ENCODE measurements around the gene TMEM255B.

Gene TMEM255B

GRCh38 chr13:113791761-113792160, 32.7 kb downstream of the TMEM255B start:
- no peak for ATAC-seq
- no peak for TF ChIP-seq GLIS3 (CRISPR knock-in tag; IDR thresholded peaks at IDR 0.05)
- no peak for TF ChIP-seq ZNF70 (CRISPR knock-in tag; IDR thresholded peaks at IDR 0.05)
- TF ChIP-seq ZNF565 (CRISPR knock-in tag; conservative IDR thresholded peaks at IDR 0.05; ENCODE audit: low read depth) = no peak
- no peak for TF ChIP-seq ZFP30 (CRISPR knock-in tag; IDR thresholded peaks at IDR 0.05)
- TF ChIP-seq SNAI2 (CRISPR knock-in tag; IDR thresholded peaks at IDR 0.05) = no peak
- TF ChIP-seq ESRRG (CRISPR knock-in tag; IDR thresholded peaks at IDR 0.05) = no peak
- no peak for TF ChIP-seq CREB5 (CRISPR knock-in tag; IDR thresholded peaks at IDR 0.05; ENCODE audit: low read depth)
- TF ChIP-seq ZC3H10 (CRISPR knock-in tag; IDR thresholded peaks at IDR 0.05) = no peak
- no peak for TF ChIP-seq ZNF8 (CRISPR knock-in tag; IDR thresholded peaks at IDR 0.05)

GRCh38 chr13:113792236-113792770, 33.3 kb downstream of the TMEM255B start:
- no peak for ATAC-seq
- TF ChIP-seq ZNF70 (CRISPR knock-in tag; IDR thresholded peaks at IDR 0.05) = no peak
- TF ChIP-seq TCF4 (CRISPR knock-in tag; IDR thresholded peaks at IDR 0.05; ENCODE audit: borderline replicate concordance) = no peak
- no peak for TF ChIP-seq TSHZ2 (CRISPR knock-in tag; IDR thresholded peaks at IDR 0.05)
- TF ChIP-seq RARB (CRISPR knock-in tag; IDR thresholded peaks at IDR 0.05) = no peak
- TF ChIP-seq POU6F1 (CRISPR knock-in tag; IDR thresholded peaks at IDR 0.05; ENCODE audit: borderline replicate concordance, low read depth) = no peak
- no peak for TF ChIP-seq ZC3H10 (CRISPR knock-in tag; IDR thresholded peaks at IDR 0.05)
- TF ChIP-seq ZFP3 (CRISPR knock-in tag; IDR thresholded peaks at IDR 0.05) = no peak
- no peak for TF ChIP-seq TOX (CRISPR knock-in tag; IDR thresholded peaks at IDR 0.05; ENCODE audit: borderline replicate concordance)
- no peak for TF ChIP-seq CREB5 (CRISPR knock-in tag; IDR thresholded peaks at IDR 0.05; ENCODE audit: low read depth)

- no peak for ATAC-seq
- TF ChIP-seq PATZ1 (CRISPR knock-in tag; IDR thresholded peaks at IDR 0.05; ENCODE audit: borderline replicate concordance) (no peak), ZFP3 (CRISPR knock-in tag; IDR thresholded peaks at IDR 0.05) (no peak), ESRRG (CRISPR knock-in tag; IDR thresholded peaks at IDR 0.05) (no peak), OSR1 (CRISPR knock-in tag; IDR thresholded peaks at IDR 0.05) (no peak), ISL1 (CRISPR knock-in tag; IDR thresholded peaks at IDR 0.05) (no peak), ZFP30 (CRISPR knock-in tag; IDR thresholded peaks at IDR 0.05) (no peak), ZNF565 (CRISPR knock-in tag; conservative IDR thresholded peaks at IDR 0.05; ENCODE audit: low read depth) (no peak), PPARA (CRISPR knock-in tag; IDR thresholded peaks at IDR 0.05; ENCODE audit: borderline replicate concordance) (no peak), ZNF70 (CRISPR knock-in tag; IDR thresholded peaks at IDR 0.05) (no peak)
Measured at GRCh38 chr13:113792886-113793717, 34.1 kb downstream of the TMEM255B start.
